Suppressor macrophage treated with lipopolysaccharide for 4 hours (primary cell): ENCODE data around the gene ADGRF5.

Experiments used
- DNase-seq: peaks from one replicate; pipeline ENCODE4 v3.0.0-alpha.2; 2020

The ADGRF5 gene, protein sequence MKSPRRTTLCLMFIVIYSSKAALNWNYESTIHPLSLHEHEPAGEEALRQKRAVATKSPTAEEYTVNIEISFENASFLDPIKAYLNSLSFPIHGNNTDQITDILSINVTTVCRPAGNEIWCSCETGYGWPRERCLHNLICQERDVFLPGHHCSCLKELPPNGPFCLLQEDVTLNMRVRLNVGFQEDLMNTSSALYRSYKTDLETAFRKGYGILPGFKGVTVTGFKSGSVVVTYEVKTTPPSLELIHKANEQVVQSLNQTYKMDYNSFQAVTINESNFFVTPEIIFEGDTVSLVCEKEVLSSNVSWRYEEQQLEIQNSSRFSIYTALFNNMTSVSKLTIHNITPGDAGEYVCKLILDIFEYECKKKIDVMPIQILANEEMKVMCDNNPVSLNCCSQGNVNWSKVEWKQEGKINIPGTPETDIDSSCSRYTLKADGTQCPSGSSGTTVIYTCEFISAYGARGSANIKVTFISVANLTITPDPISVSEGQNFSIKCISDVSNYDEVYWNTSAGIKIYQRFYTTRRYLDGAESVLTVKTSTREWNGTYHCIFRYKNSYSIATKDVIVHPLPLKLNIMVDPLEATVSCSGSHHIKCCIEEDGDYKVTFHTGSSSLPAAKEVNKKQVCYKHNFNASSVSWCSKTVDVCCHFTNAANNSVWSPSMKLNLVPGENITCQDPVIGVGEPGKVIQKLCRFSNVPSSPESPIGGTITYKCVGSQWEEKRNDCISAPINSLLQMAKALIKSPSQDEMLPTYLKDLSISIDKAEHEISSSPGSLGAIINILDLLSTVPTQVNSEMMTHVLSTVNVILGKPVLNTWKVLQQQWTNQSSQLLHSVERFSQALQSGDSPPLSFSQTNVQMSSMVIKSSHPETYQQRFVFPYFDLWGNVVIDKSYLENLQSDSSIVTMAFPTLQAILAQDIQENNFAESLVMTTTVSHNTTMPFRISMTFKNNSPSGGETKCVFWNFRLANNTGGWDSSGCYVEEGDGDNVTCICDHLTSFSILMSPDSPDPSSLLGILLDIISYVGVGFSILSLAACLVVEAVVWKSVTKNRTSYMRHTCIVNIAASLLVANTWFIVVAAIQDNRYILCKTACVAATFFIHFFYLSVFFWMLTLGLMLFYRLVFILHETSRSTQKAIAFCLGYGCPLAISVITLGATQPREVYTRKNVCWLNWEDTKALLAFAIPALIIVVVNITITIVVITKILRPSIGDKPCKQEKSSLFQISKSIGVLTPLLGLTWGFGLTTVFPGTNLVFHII (N-terminal part only)

DNA sequence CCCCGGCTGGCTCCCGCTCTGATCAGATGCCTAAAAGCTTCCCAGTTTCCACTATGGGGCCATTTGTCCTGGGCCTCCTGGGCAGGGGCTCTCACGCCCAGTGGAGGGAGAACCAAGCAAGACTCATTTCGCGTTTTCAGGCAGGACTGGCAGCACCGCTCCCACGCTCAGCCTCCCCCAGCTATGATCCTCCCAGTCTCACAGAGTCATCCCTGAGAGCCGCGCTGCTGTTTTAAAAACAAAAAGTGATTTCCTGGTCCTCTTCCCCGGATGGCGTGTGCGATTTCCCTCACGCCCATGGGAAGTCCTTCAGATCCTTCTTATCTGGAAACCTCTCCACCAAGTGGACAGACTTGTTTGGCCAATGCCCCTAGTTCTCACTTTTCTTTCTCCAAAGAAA is at the start of gene ADGRF5:
Gene ADGRF5 (minus strand): TSS at position 208 of the 400 bp plus-strand sequence. CDS start 15,176 bp downstream, outside the sequence.
- DNase-seq, result no peak

DNA sequence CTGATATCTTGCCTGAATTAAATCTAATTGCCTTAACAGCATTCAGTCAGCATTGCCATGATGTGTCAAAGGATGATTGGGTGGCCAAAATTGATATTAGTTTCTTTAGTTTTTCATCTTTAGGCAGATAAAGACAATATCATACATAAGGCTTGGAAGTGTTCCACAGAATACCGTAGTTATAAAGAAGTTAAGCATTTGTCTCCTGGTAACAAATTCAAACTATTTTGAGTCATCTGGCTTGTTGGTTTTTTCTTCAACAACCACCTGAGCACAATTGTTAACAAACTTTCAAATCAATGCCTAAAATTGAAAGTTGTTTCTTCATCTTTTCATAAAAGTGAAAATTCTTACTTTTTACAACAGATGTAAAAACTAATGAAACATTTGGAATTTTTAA is 47.5 kb upstream of the ADGRF5 start:
- no peak for DNase-seq

DNA sequence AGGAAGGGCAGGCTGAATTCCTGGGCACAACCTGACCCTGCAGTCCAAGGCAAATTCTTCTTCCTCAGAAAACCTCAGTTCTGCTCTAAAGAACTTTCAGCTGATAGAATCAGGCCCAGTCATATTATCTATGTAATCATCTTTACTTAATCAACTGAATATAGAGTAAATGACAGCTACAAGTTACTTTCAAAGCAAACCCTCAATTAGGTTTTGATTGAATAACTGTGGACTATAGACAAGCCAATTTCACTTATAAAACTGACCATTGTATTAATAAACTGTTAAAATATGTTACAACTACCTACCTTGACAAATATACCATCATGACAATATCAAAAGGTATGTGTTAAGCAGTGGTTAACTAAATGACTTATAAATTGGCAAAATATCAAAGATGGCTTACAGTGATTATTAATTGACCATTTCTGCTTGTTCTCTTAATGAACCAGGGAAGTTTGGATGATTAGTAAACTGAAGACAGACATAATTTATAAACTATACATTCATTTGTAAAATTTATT is 46.1 kb upstream of the ADGRF5 start:
- DNase-seq, result no peak

DNA sequence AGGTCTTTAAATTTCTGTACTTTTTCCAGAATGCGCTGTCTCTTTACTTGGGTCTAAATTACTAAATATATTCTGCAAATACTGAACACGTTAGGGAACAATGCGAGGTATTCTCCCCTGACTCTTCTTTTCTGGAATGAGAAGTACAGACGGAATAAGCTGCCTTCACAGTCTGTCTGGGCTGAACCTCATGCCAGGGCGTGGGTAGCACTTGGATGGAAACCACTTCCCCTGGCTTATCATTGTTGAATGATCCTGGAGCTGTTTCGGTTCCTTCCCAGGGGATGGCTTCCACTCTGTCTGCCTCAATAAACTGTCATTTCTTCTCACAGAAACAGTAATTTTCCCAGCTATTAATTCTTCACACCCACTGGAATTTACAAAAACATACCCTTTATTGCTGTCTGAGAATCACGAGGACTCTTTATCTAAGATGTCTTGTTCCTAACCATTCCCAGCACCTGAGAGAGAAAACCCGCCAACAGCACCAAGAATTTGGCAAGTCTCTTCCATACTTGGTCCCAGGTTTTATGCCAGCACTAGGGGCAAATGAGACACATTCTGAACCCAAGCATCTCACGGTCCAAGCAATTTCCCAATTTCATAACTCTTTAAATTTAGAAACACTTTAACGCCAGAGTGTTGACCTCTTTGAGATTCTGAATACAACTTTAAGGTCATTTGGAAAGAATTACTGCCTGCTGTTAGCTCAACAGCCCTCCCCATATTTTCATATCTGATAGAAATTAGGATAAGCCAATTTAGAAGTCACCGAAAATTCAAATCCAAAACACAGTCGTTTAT is 43.2 kb upstream of the ADGRF5 start:
- DNase-seq, result peak; percentile 3

DNA sequence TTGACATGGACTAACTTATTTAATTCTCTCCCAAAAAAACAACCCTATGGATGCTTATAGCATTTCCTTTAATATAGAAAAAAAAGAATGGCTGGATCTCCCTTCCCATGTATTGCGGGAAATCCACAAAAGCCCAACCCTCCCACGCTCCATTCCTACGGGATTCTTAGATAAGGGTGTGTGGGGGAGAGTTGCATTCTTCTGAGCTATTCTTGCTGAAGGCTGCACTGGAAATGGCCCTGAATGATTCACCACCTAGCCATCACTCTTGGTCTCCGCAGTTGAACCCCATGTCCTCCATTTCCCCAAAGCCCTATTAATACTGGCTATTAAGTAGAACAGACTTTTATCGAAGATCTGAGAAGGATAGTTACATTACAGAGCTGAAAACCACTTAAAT is 41.9 kb upstream of the ADGRF5 start:
- DNase-seq, result no peak

DNA sequence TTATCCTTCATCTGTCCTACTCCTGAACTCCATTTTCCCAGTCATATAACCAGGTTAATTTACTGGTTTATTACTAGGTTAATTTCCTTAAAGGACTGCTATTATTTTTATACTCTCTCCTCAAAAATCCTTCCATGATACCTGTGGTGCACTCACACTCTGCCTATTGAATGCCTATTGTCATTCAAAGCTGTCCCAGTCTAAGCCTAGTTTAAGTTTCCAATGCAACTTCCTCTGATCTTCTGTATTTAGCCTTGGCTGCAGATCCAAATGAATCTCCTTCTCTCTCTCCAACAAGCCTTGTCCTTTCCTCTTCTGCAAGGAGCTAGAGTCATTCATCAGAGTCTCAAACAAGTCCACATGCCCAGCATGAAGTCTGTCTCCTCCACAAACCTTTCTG is 41.3 kb upstream of the ADGRF5 start:
- DNase-seq, result no peak

DNA sequence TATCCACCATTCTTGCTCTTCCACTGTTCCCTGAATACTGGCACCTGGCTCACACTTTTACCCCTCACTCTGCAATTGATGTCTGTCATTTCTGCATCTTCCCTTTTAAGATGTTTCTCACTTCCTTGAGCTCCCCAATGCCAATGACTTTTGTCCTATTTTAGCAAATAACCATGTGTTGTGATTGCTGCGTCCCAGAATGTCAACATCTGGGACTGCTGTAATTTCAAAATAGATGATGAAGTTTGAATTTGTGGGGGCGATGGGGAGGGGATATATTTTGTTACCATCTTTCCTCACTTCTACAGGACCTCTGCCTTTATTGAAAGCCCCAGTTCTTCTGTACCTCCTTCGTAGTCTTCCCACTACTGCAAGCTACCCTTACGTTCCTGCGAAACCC is 40.0 kb upstream of the ADGRF5 start:
- peak; percentile 2 for DNase-seq

DNA sequence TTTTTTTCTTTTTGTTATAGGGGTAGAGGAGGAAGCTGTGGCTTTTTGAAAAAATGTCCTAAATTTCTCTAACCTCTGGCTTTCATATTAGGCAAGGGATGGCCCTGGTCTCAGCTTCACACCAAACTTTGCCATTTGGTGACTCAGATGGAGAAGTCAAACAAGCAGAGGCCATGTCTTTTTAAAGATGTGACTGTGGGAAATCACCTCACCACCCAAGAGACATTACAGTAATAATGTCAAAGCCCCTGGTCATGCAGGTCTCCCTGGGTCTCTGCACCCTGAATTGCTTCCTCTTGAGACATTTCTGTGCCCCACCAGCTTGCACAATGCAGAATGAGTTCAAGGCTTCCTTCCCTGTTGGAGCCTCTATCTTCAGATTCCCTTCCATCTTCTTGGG is 39.5 kb upstream of the ADGRF5 start:
- DNase-seq, result peak; percentile 43

DNA sequence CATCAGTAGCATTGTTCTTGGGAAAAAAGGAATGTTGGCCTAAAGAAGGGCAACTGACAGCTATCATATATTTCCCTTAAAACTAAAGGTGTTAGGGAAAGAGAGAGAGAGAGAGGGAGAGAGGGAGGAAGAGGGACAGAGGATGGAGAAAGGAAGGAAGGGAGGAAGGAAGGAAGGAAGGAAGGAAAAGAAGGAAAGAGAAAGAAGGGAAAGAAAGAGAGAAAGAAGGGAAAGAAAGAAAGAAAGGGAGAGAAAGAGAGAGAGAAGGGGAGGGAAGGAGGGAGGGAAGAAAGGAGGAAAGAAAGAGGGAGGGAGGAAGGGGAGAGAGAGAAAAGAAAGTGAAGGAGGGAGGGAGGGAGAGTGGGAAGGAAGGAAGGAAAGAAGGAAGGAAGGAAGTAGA is 37.7 kb upstream of the ADGRF5 start:
- no peak for DNase-seq

DNA sequence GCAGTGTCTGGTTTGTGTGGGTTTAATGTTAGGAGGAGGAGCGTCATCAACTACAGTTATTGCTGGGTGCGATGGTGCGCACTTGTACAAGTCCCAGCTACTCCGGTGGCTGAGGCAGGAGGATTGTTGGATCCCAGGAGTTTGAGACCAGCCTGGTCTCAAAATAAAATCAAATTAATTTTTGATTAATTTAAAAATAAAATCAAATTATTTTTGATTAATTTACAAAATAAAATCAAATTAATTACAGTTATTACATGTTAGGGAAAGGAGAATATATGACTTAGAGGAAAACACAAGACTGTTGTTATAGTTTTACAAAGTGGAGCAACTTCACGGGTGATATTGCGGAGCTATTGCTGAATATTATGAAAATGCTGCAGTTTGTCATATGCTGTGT is 34.7 kb upstream of the ADGRF5 start:
- no peak for DNase-seq

DNA sequence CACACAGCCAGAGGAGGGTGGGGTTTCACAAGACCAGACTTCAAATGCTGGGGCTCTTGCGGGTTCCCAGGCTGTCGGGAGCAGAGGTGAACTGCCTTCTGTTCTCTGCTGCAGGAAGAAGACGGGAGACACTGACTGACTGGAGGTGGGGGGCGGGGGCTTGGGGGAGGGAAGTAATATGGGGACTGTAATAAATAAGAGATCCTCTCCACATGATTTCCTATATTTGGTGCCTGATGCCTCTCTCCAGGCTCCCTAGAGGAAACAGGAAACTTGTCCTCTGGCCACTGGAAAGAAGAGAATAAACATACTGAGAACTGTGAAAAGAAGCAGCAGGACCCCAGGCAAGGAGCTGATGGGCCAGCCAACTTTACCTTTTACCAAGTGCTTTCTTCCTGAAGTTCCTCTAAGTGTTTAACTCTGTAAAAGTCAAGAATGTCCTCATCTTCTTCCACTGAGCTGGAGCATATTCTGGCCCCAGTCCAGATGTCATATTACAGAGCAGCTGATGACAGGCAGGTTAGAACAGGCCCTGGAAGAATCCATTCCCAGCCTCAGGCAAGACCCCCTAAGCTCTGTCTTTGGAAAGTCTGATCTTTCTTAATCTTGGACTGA is 33.2 kb upstream of the ADGRF5 start:
- no peak for DNase-seq

DNA sequence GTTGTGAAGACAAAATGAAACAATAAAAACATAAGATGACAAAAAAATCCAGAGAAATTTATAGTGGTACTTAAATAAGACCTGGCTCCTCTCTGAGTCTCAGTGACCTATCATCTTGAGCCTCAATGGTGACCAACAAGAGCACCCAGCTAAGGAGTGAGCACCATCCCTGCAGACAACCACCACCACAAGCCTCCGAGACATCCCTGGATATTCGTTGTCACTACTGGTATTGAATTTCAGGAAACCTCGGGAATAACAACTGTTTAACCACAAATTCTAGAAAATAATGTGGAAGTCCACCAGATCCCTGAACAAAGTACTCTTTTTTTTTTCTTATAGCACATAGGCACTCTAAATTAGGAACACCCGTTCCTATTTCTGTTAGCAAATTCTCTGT is 32.2 kb upstream of the ADGRF5 start:
- no peak for DNase-seq

DNA sequence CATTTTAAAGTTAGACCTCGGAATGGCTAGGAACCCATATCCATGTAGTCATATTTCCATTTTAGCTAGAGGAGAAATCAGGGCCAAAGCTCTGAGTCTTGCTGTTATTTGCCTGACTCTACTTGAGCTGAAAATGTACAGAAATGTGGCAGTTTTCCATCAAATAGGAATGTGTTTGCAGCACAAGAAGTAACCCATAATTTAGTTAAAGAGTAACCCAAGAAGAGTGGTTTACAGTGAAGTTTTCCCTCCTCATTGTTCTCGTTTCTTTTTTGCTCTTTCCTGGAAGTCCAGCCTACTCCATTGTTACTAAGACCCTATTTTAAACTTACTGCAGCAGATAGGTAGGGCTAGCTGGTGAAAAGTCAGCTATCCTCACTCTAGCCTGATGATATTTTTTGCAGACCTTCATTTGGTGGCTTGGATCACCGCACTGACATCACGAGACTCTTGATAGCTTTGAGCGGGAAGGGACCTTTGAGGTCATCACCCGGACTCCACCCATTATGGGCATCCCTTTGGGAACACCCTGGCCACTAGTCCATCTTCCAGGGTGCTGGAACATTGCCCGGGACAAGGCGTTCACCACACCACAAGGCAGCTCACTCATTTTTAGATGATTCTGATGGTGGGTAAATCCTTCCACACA is 28.0 kb upstream of the ADGRF5 start:
- DNase-seq, result no peak

DNA sequence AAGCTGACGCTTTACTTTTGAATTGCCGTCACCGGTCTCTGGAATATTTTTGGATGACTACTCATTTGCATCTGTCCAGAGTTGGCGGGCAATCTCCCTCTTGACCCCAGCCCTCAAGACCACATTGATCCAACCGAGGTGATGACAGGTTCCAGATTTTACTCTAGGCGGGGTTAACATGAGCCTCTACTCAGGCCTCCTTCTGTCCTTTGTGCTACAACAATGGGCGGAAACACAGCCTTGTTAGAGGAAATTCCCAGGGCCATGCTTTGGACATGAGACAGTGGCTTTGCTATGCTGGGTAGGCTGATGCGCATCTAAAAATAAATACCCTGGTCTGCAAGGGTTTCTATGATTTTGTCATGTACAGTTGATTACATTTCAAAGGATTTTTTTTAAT is 27.0 kb upstream of the ADGRF5 start:
- DNase-seq, result no peak

DNA sequence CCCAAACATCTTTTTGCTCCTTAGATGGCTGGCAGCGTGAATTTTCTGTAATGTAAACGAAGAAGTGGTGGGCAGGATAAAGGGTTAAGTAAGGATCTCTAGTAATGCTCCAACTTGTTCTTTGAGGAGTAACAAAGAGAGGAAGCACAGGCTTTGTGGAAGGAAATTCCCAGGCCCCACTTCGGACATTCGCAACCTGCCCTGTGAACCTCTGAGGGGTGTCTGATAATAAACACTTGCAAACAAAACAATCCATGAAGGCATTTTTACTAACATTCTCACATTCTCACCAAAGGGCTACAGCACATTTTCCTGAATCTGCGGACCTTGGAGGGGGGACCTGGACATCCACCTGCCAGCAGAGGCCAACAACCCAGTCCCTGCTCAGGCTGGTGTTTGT is 25.8 kb upstream of the ADGRF5 start:
- DNase-seq, result no peak

DNA sequence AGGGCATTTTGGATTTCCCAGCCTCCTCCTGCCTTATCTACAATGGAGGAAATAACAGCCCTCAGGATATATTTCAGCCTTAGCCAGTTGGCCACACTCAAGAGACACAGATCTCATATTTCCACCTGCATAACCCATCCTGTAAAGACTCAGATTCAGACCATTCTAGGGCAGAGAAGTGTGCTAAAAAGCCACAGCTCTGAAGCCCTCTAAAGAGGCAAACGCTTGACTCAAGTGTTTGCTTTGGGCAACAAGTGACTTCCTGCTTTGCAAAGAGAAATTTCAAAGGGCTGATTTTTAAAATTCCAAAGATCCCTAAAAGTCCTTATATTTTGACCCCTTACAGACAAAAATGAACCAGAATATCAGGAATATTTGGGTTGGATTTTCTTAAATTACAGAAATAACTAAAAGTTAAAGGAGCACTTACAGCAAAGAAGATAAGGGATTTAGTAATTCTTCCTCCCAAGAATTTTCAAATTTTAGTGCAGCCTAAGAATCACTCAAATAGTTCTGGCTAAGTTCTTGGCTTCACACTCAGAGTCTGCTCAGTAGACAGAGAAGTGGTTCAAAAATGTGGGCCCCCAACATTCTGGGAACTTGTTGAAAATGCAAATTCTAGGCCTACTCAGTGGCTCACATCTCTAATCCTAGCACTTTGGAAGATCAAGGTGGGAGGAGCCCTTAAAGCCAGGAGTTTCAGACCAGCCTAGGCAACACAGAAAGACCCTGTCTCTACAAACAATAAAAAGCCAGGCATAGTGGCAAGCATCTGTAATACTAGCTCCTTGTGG is 18.9 kb upstream of the ADGRF5 start:
- DNase-seq, result no peak

DNA sequence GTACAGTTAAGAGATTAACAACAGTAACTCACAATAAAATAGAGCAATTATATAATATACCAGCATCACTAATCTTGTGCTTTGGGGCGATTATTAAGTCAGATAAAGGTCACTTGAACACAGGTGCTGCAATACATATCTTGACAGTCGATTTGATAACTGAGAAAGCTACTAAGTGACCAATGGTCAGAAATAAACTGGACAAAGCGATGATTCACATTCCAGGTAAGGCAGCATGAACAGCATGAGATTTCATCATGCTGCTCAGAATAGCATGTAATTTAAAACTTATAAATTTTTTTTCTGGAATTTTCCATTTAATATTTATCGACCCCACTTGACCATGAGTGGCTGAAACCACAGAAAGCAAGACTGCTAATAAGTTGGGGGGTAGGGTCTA is 15.9 kb upstream of the ADGRF5 start:
- no peak for DNase-seq

DNA sequence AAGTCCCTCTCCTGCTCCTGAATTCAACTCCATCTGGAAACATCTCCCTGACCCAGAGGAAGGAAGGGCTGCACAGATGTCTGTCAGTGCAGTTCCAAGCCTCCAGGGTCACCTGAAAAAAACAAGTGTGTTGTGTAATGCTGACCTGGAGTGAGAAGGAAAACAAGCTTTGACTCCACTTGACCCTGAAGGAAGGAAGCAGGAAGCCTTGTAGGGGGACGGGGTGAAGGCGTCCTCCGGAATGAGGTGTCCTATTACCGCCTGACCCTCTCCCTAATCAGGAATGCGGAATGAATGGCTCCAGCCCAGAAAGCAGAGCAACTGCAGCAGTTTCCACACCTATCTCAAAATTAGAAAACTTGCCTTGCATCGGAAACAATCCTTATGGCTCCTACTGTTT is 13.9 kb upstream of the ADGRF5 start:
- DNase-seq, result no peak

DNA sequence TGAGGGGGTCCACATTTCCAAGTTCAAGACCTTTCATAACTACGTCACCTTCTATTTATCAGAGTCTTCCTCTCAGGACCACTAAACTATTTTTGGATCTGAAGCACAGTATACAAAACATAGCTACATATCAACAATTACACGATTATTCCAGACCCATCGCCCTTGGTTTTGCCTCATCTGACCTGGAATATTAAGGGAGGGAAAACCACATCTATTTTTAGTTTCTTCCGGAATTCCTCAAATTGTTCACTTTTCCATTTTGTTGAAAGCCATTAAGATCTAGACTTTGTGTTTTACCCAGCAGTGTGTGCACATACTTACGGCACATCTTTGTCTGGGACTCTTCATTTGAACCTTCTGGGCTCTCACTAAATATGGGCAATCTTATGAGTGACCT is 12.0 kb upstream of the ADGRF5 start:
- no peak for DNase-seq
